ENCODE results near the gene PANK4.

PANK4 gene

DNA sequence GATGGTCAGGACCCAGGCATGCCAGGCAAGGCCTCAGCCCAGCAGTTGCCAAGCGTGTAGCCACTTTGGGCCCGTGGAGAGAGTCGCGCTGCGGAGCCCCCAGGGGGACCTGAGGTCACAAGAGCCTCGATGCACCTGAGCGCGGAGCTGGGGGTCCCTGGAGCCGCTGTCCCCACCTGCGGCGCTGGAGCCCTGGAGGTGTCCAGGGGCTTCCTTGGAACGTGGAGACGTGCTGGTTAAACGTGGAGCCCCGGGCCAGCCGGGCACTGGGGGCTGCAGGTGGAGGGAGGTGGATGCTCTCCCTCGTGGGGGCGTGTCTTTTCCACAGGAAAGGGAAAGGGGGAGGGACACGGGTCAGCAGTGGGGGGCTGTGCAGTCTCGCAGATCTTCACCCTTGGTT is 47.2 kb downstream of the PANK4 start:
- no peaks in the 10 kb centered on the region for H3K27me3 Mint-ChIP-seq
- H3K4me3 Mint-ChIP-seq = no peak overlapping the region
- H3K9me3 Mint-ChIP-seq = no peaks in the 10 kb centered on the region
- no peak overlapping the region for H3K27ac Mint-ChIP-seq
- H3K4me1 Mint-ChIP-seq = peaks cover 18% of the 10 kb centered on the region
- H3K36me3 Mint-ChIP-seq = no peaks in the 10 kb centered on the region
- ATAC-seq = no peak

DNA sequence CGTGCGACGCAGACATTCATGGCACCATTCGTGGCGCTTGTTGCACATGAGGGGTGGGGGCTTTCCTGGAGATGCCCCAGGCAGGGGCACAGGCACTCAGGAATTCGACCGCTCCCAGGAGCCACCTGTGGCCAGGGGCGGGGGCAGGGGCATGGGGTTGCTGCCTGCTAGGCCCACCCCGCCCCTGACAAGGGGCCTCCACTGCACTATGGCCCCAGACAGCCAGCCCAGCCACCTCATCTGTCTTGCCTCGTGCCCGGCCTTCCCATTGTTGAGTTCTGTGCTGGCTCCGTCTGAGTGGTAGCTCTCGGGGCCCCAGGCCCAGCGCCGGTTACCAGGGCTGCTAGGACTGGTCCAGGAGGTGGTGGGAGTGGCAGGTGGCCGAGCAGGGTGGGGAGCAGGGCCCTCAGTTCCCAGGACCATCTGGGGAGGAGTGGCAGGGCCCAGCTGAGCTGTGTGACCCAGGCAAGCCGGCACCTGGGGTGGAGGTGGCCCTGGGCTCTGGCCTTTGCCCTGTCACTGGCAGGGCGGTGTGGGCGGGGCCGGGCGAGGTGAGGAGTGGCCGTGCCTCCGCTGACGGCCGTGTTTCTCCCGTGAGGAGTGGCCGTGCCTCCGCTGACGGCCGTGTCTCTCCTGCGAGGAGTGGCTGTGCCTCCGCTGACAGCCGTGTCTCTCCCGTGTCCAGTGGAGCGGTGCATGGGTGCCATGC is 48.5 kb downstream of the PANK4 start:
- H3K4me3 Mint-ChIP-seq = no peak overlapping the region
- no peaks in the 10 kb centered on the region for H3K9me3 Mint-ChIP-seq
- H3K4me1 Mint-ChIP-seq = peaks cover 14% of the 10 kb centered on the region
- H3K27ac Mint-ChIP-seq = no peak overlapping the region
- H3K27me3 Mint-ChIP-seq = no peaks in the 10 kb centered on the region
- no peak for ATAC-seq
- H3K36me3 Mint-ChIP-seq = no peaks in the 10 kb centered on the region

DNA sequence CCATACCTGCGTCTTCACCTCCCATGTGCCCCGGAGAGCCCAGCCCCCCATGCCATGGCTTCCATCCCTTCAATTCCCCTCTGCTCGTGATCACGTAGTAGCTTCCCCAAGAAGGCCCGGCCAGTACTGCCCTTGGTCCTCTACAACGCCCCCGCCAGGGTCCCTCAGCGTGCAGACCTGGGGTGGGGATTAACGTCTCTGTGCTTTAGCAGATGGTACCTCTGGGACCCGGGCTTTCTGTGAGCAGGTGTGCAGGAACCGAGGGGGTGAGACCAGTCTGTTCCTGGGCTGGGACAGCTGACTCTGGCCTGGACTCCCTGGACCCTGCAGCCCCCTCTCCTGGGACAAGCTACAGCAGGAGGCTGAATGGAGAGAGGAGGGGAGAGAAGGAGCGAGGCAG is 49.1 kb downstream of the PANK4 start:
- Mint-ChIP-seq H3K36me3 (no peaks in the 10 kb centered on the region), H3K9me3 (no peaks in the 10 kb centered on the region), H3K4me1 (peaks cover 14% of the 10 kb centered on the region), H3K27ac (no peak overlapping the region), H3K4me3 (no peak overlapping the region), H3K27me3 (no peaks in the 10 kb centered on the region)
- ATAC-seq = no peak

DNA sequence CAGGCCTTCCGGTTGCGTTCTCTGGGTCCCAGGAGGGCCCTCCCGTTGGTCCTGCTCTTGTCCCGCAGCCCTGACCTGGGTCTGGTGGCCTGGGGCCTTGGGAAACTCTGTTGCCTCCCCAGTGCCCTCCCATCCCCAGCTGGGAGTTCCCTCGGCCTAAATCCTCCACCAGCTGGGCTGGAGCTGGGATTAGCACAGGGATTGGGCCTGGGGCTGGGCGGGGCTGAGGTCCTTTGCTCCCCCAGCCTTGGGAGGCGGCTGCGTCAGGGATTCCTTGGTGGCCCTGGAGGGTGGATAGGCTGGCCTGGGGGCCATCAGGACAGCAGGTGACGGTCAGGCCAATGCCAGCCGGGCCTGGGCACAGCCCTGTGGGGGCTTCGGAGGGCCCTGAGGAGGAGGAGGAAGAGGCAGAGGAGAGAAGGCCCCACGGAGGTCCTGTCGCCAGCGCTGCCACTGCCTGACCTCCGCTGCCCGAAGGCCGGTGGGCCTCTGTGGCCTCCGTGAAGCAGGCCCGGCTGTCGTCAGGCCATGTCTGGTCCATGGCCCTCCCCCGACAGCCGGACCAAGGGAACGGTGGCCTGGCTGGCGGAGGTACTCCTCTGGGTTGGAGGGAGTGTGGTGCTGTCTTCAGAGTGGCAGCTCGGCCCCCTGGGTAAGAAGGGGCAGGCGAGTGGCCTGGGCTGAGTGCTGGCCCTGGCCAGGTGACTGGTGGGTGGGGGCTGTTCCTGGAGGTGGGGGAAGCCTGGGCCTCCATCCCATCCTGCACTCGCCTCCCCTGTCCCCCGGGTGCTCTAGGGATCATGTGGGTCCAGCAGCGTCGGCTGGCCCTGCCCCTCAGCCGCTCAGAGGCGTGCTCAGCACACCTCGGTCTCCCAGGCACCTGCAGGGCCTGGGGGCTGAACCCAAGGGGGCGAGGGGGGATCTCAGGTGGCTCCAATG is 50.1 kb downstream of the PANK4 start, which contains the start of gene PLCH2:
PLCH2 (plus strand) TSS at position 229 of the 939 bp plus-strand sequence; CDS start at position 529, 300 bp downstream.
- H3K36me3 Mint-ChIP-seq = no peaks in the 10 kb centered on the region
- H3K9me3 Mint-ChIP-seq = no peaks in the 10 kb centered on the region
- H3K4me1 Mint-ChIP-seq = peaks cover 9% of the 10 kb centered on the region
- no peak within 1 kb of the TSS for H3K4me3 Mint-ChIP-seq
- no peak within 1 kb of the TSS for H3K27ac Mint-ChIP-seq
- H3K27me3 Mint-ChIP-seq = no peaks in the 10 kb centered on the region
- no peak for ATAC-seq

DNA sequence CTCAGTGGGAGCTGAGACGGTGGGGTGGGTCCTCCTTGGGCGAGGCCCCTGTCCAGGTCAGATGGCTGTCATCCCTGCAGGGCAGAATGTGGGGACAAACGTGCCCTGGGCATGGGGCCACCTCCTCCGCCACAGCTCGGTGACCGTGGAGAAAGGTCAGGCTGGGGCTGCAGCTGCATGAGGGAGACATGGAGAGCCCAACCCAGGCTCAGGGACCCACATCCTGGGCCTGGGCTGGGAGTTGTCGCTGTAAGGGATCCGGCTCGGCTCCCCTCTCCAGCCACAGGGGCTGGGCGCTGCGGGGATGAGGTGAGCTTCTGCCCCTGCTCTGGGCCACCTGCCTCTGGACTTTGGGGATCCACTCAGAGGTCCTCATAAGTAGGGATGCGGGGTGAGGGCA is 50.8 kb downstream of the PANK4 start:
- no peaks in the 10 kb centered on the region for H3K9me3 Mint-ChIP-seq
- no peak overlapping the region for H3K27ac Mint-ChIP-seq
- ATAC-seq = no peak
- peaks cover 9% of the 10 kb centered on the region for H3K4me1 Mint-ChIP-seq
- no peak overlapping the region for H3K4me3 Mint-ChIP-seq
- H3K36me3 Mint-ChIP-seq = no peaks in the 10 kb centered on the region
- H3K27me3 Mint-ChIP-seq = peaks cover 7% of the 10 kb centered on the region

DNA sequence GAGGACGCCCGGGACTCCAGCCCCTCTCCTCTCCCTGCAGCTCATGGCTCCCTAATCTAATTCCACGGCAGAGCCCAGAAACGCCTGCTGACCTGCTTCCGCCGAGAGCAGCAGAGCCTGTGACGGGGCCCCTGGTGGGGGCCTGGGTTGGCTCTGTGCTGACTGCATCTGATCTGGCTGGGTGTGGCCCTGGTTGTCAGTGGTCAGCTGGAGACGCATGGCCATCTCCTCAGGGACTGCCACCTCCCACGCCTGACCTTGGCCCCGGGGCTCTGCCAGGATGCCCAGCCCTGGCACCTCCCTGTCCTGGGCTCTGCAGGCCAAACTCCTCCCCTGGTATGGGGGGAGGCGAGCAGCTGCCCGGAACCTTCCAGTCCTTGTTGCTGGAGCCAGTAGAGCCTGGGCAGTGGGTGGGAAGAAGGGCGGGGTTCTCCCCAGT is 51.4 kb downstream of the PANK4 start:
- H3K9me3 Mint-ChIP-seq = no peaks in the 10 kb centered on the region
- peaks cover 13% of the 10 kb centered on the region for H3K27me3 Mint-ChIP-seq
- H3K4me1 Mint-ChIP-seq = peaks cover 15% of the 10 kb centered on the region
- no peaks in the 10 kb centered on the region for H3K36me3 Mint-ChIP-seq
- no peak overlapping the region for H3K27ac Mint-ChIP-seq
- ATAC-seq = no peak
- H3K4me3 Mint-ChIP-seq = no peak overlapping the region

DNA sequence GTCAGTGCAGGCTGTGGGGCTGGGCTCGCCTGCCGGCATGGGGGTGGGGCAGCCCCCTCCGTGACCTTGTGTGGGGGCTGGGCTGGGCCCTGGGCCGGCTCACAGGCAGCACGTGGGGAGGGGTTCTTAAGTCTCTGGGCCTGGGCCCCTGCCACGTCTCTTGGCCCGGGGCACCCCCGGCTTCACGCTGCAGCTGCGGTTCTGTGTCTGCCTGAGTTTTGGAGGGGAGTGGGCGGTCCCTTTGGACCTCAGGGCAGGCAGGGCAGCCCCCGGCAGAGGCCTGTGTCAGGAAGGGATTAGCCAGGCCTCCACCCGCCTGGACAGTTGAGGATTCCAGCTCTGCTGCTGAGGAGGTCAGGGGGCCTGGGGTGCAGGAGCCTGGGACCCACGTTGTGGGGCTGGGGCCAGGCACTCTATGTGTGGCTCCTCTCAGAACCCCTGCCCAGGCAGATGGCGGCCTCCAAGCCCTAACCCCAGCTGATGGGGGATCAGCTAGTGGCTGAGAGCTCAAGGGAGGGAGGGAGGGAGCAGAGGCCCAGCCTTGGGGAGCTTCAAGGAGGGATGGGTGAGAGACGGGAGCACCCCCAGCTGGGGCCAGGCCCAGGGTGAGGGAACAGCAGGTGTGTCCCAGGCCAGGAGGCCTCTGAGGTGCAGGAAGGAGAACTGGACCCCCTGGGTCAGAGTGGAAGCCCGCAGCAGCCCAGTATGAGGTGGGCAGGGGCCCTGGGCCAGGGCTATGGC is 52.1 kb downstream of the PANK4 start:
- Mint-ChIP-seq H3K4me3 (no peak overlapping the region), H3K4me1 (peaks cover 17% of the 10 kb centered on the region), H3K27ac (no peak overlapping the region), H3K9me3 (no peaks in the 10 kb centered on the region), H3K36me3 (no peaks in the 10 kb centered on the region), H3K27me3 (peaks cover 14% of the 10 kb centered on the region)
- ATAC-seq = no peak

DNA sequence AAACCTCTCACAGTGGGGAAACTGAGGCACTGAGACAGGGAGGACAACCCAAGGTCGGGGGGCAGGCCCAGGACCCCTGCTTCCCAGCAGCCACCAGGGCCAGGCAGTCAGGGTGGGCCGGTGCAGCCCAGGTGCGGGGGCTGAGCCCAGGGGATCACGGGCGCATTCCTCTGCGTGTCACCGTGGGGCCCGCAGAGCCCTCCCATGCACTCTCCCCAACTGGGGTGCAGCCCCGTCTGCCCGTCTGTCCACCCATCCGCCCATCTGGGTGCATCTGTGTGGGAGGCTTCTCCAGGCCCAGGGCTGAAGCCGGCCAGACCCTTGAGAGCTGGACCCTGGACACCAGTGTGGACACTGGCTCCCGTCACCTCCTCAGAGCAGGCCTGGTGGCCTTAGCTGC is 53.2 kb downstream of the PANK4 start:
- no peak overlapping the region for H3K27ac Mint-ChIP-seq
- peaks cover 22% of the 10 kb centered on the region for H3K27me3 Mint-ChIP-seq
- H3K9me3 Mint-ChIP-seq = no peaks in the 10 kb centered on the region
- no peaks in the 10 kb centered on the region for H3K36me3 Mint-ChIP-seq
- H3K4me1 Mint-ChIP-seq = peaks cover 17% of the 10 kb centered on the region
- no peak overlapping the region for H3K4me3 Mint-ChIP-seq
- ATAC-seq = no peak

DNA sequence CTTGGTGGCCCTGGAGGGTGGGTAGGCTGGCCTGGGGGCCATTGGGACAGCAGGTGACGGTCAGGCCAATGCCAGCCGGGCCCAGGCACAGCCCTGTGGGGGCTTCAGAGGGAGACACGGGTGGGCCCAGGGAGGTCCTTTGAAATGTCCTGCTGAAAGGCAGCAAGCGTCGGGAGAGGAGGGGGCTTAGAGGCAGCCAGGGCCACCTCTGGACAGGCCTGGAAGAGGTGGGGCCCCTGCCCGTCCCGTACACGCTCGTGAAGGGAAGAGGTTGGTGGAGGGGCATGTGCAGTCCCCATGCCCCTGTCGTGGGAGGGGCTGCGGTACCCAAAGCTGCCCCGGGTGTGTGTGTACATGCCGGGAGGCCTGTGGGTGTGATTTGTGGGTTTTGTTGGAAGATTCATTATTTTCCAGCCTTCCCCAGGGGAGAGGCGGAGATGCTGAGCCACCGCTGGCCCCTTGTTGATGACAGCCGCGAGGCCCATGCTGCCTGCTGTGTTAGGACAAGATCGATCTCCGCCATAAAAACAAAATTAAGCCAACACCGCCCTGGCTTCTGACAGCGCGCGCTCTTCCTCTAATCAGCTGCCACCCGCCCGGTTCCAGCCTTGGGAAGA is 53.7 kb downstream of the PANK4 start:
- H3K36me3 Mint-ChIP-seq = no peaks in the 10 kb centered on the region
- H3K27me3 Mint-ChIP-seq = peaks cover 25% of the 10 kb centered on the region
- H3K9me3 Mint-ChIP-seq = no peaks in the 10 kb centered on the region
- no peak overlapping the region for H3K4me3 Mint-ChIP-seq
- no peak overlapping the region for H3K27ac Mint-ChIP-seq
- ATAC-seq = no peak
- peaks cover 17% of the 10 kb centered on the region for H3K4me1 Mint-ChIP-seq

DNA sequence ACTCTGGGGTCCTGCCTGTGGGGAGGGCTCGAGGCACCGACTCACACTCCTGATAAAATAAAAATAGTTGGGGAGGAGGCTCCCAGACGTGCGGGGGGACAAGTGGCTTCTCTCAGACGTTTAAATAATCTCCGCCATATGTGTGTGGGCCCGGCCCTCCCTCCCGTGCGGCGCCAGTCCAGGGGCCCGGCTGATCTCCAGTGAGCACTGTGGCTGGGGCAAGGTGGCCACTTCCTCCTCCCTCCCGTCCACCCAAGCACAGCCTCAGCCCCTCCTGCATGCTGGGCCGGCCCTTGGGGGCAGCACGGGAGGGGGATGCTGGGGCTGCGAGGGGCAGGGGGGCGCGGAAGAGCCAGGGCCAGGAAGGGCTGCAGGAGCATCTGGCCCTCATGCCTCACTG is 54.3 kb downstream of the PANK4 start:
- no peak for ATAC-seq
- Mint-ChIP-seq H3K4me1 (peaks cover 17% of the 10 kb centered on the region), H3K27me3 (peaks cover 25% of the 10 kb centered on the region)

DNA sequence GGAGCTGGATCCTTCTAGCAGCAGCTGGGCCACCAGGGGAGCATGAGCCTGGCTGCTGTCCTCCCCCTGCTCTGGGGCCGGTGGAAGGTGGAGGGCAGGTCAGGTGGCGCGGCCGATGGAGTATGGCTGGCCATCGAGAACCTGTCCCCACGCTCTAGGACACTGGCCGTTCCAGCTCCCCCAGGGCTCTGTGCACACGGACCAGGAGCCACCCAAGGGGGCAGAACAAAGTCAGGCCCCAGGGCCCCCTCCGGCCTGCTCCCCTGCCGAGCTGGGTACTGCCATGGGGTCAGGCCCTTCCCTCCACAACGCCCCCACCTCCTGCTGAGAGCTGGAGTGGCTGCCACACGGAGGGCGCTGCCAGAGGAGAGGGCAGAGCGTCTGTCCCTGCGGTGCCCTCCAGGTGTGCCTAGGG is 54.8 kb downstream of the PANK4 start:
- Mint-ChIP-seq H3K4me3 (no peak overlapping the region), H3K27me3 (peaks cover 28% of the 10 kb centered on the region), H3K9me3 (no peaks in the 10 kb centered on the region), H3K36me3 (no peaks in the 10 kb centered on the region), H3K27ac (no peak overlapping the region), H3K4me1 (peaks cover 20% of the 10 kb centered on the region)
- ATAC-seq = no peak

More for the DNA sequence above, 54.3 kb downstream of the PANK4 start:
- H3K27ac Mint-ChIP-seq = no peak overlapping the region
- H3K4me3 Mint-ChIP-seq = no peak overlapping the region
- H3K36me3 Mint-ChIP-seq = no peaks in the 10 kb centered on the region
- H3K9me3 Mint-ChIP-seq = no peaks in the 10 kb centered on the region

DNA sequence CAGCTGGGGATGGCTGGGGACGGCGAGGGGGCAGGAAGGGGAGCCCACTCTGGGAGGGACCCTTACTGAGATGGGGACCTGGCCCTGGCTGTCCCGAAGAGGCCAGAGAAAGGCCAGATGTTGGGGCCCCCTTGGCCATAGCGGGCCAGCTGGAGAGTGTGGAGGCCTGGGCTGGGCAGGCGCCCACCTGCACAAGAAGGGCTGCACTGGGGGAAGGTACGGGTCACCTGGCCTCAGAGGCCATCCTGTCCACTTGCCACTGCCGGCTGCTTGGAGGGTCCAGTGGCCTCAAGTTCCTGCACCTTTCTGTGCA is 55.3 kb downstream of the PANK4 start:
- Mint-ChIP-seq H3K9me3 (no peaks in the 10 kb centered on the region), H3K4me1 (peaks cover 24% of the 10 kb centered on the region), H3K36me3 (no peaks in the 10 kb centered on the region), H3K4me3 (no peak overlapping the region), H3K27me3 (peaks cover 33% of the 10 kb centered on the region), H3K27ac (no peak overlapping the region)
- no peak for ATAC-seq

DNA sequence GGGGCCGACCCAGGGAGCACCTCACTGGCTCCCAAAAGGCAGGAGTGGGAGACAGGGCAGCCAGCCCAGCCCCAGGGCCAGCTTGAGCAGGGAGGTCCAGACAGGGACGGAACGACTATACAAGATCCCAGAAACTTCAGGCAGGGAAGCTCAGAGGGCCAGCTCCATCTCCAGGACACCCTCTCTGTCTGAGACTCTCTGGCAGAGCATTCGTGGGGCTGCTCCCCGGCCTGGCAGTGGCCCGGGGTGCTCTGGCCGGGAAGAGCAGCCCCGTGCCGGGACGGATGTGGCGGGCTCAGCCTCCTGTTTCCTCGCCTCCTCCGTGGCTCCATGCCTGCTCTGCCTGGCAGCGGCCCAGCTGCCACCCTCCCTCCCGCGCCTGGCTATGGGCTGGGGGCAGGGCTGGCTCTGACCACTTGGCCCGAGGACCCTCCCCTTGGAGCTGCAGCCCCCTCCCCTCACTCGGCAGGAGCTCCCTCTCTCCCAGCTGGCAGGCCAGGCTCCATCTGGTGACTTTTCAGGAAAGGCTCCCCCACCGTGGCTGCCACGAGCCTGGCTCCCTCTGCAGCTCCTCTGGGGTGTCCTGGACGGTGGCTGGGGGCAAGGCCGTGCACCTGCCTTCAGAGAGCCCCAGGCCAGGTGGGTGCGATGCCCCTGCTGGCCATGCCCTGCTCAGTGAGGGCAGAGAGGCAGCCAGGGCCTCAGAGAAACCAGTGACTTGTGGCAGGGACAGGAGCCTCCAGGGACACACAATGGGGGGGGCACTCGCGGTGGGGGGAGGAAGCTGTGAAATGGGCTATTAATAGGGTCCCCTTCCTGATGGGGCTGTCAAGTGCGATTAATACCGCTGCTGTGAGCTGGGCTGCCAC is 55.9 kb downstream of the PANK4 start:
- H3K9me3 Mint-ChIP-seq = no peaks in the 10 kb centered on the region
- H3K36me3 Mint-ChIP-seq = no peaks in the 10 kb centered on the region
- no peak for ATAC-seq
- no peak overlapping the region for H3K27ac Mint-ChIP-seq
- no peak overlapping the region for H3K4me3 Mint-ChIP-seq
- peaks cover 24% of the 10 kb centered on the region for H3K4me1 Mint-ChIP-seq
- peaks cover 39% of the 10 kb centered on the region for H3K27me3 Mint-ChIP-seq

Measured in stimulated activated memory B cell treated with anti-CD40 and anti-IgM and Interleukin-4, amounts not matched to agents 10 μg/mL and 1 μg/mL and 100 μg/mL, for 72 hours (primary cell).